ENCODE measurements around the gene CARS2. TPM values are rescaled to one million over a fixed set of nuclear protein-coding genes. Genes with fewer than 3 reads are reported as not detected.

The CARS2 gene
- total and polyA plus RNA-seq, 2 of the 8 experiments (the other 6 are each of a cell fraction or from before 2014, with no cell fraction given) = 47.7 to 55.9 TPM

DNA sequence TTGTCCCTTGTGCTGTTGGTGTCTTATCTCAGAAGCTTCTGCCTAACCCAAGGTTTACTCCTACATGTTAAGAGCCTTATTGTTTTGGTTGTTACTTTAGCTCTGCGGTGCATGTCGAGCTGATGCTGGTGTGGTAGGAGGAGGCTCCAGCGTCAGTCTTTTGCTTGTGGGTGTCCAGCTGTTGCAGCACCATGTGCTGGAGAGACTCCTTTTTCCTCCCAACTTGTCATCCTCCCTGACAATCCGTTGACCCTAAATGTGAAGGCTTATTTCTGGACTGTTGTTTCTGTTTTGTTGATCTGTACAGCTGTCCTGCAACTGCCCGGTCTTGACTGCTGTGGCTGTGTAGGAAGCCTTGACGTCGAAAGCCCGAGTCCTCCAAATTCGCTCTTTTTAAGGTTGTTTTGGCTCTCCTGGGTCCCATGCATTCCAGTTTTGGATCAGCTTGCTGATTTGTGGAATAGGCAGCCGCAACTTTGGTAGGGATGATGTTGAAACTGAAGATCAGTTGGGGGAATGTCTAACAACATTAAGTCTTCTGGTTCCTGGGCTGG is 75.3 kb downstream of the CARS2 start:
- WGBS, 2 experiments (ENCODE audit: extremely low coverage in 1 of 2, insufficient coverage in 1 of 2, insufficient read length in 1 of 2, insufficient replicate concordance in 2 of 2, low coverage in 1 of 2, low lambda C conversion rate in 2 of 2, missing lambda C conversion rate in 1 of 2) = 94% methylated on average over 10 of the region's 10 CpGs; no CpG with 5 or more reads in 1 of the 2 experiments
- H2BK5ac ChIP-seq (ENCODE audit: low read depth, low read length) = no peak overlapping the region
- H2BK12ac ChIP-seq (ENCODE audit: low read depth, low read length) = no peak overlapping the region
- no peak overlapping the region for H2BK20ac ChIP-seq (ENCODE audit: low read length)
- no peak overlapping the region for H3K4me3 ChIP-seq (ENCODE audit: extremely low read depth in 1 of 4, insufficient read depth in 2 of 4, low read depth in 3 of 4, low read length in 4 of 4)
- no peak overlapping the region for H3K4me2 ChIP-seq (ENCODE audit: insufficient read depth in 1 of 2, low read depth in 2 of 2, low read length in 2 of 2)
- H3K27me3 ChIP-seq (replicated peaks in 1 of 4; ENCODE audit: control insufficient read depth in 3 of 4, extremely low read depth in 1 of 4, insufficient read depth in 3 of 4, low read length in 3 of 4) = no peaks in the 10 kb centered on the region
- H3K23me2 ChIP-seq (ENCODE audit: low read depth, low read length) = no peaks in the 10 kb centered on the region
- ChIA-PET CTCF (ENCODE audit: partially characterized antibody) (interaction anchor here (1.6 to 2.1 kb wide), 2 partner anchors 12 to 15 kb away, joined by 4 to 8 read pairs; no protein-coding TSS in a partner anchor), POLR2A (ENCODE audit: partially characterized antibody) (interaction anchor here (1.0 kb wide), 1 partner anchor 20 kb away, joined by 3 read pairs; no protein-coding TSS in a partner anchor)
- no peak overlapping the region for H4K91ac ChIP-seq (replicated peaks; ENCODE audit: insufficient read length, low read length)
- no peak overlapping the region for H2AK5ac ChIP-seq (ENCODE audit: low read depth, low read length)
- H3K9ac ChIP-seq (replicated peaks in 1 of 4; ENCODE audit: extremely low read depth in 1 of 4, low read depth in 3 of 4, low read length in 3 of 4) = no peak overlapping the region
- FAIRE-seq (no peak), DNase-seq (ENCODE audit: low read depth in 1 of 2, low spot score in 2 of 2) (no peak)
- no peak overlapping the region for H4K8ac ChIP-seq (ENCODE audit: extremely low read depth, insufficient read depth, low read length)
- no peak overlapping the region for H4K5ac ChIP-seq (ENCODE audit: insufficient read length, low read depth, low read length)
- H3K23ac ChIP-seq (ENCODE audit: insufficient read length) = no peak overlapping the region
- no peak overlapping the region for H2AFZ ChIP-seq (ENCODE audit: low read length)
- H2BK120ac ChIP-seq (replicated peaks; ENCODE audit: low read depth, low read length) = no peak overlapping the region
- H3K9me3 ChIP-seq (ENCODE audit: insufficient read depth in 2 of 2, low read depth in 1 of 2, low read length in 1 of 2) = no peaks in the 10 kb centered on the region
- no peak overlapping the region for H3K27ac ChIP-seq (ENCODE audit: low read depth, low read length)
- H3K14ac ChIP-seq (ENCODE audit: insufficient read length) = no peak overlapping the region
- peaks cover 0 to 47% of the 10 kb centered on the region in 2 experiments; a peak in 3 of 4 replicates for H3K79me2 ChIP-seq (ENCODE audit: control insufficient read depth in 1 of 2, insufficient read depth in 2 of 2, low read length in 2 of 2)
- H3K56ac ChIP-seq (replicated peaks; ENCODE audit: insufficient read length, low read depth, low read length) = no peak overlapping the region
- H3K4me1 ChIP-seq (replicated peaks in 1 of 4; ENCODE audit: control insufficient read depth in 3 of 4, insufficient read depth in 4 of 4, low read length in 3 of 4) = no peaks in the 10 kb centered on the region; a peak in 1 of 7 replicates
- no peak overlapping the region for H2BK15ac ChIP-seq (ENCODE audit: low read length)
- peaks cover 4 to 13% (median 6%) of the 10 kb centered on the region in 4 experiments; a peak in 5 of 8 replicates for H3K36me3 ChIP-seq (ENCODE audit: control insufficient read depth in 2 of 4, insufficient read depth in 4 of 4, low read length in 3 of 4)
- no peak overlapping the region for H3K4ac ChIP-seq (replicated peaks; ENCODE audit: insufficient read length, low read depth, low read length)
- peaks cover 11% of the 10 kb centered on the region for H3K79me1 ChIP-seq (ENCODE audit: low read depth, low read length)
- H3K18ac ChIP-seq (ENCODE audit: extremely low read depth, low read length) = no peak overlapping the region
- H4K20me1 ChIP-seq (replicated peaks in 1 of 2; ENCODE audit: control insufficient read depth in 1 of 2, insufficient read depth in 2 of 2, low read length in 2 of 2) = peaks cover 7 to 27% of the 10 kb centered on the region in 2 experiments
- no peak for TF ChIP-seq NANOG (IDR thresholded peaks at IDR 0.05; ENCODE audit: insufficient read depth, low read depth, low read length, poor library complexity, severe bottlenecking)
- no peak for TF ChIP-seq EP300 (IDR thresholded peaks at IDR 0.05; ENCODE audit: borderline replicate concordance in 1 of 2, low read depth in 2 of 2, low read length in 2 of 2)
- TF ChIP-seq CREB1 (IDR thresholded peaks at IDR 0.05) = no peak
- no peak for TF ChIP-seq SP2 (IDR thresholded peaks at IDR 0.05; ENCODE audit: low read length)
- TF ChIP-seq ASH2L (IDR thresholded peaks at IDR 0.05; ENCODE audit: low read length) = no peak
- TF ChIP-seq PHF8 (conservative IDR thresholded peaks at IDR 0.05; ENCODE audit: low read depth, low read length) = no peak
- no peak for TF ChIP-seq SP1 (IDR thresholded peaks at IDR 0.05; ENCODE audit: low read depth, low read length)
- no peak for TF ChIP-seq SUZ12 (IDR thresholded peaks at IDR 0.05; ENCODE audit: low read length)
- TF ChIP-seq EGR1 (IDR thresholded peaks at IDR 0.05; ENCODE audit: borderline replicate concordance, low read depth, low read length) = no peak
- TF ChIP-seq MAFK (IDR thresholded peaks at IDR 0.05; ENCODE audit: low read depth, low read length) = no peak
- TF ChIP-seq BCL11A (IDR thresholded peaks at IDR 0.05; ENCODE audit: low read depth in 2 of 2, low read length in 2 of 2) = no peak
- no peak for TF ChIP-seq HDAC2 (IDR thresholded peaks at IDR 0.05; ENCODE audit: borderline replicate concordance in 1 of 2, low read depth in 2 of 2, low read length in 2 of 2)
- TF ChIP-seq SIRT6 (IDR thresholded peaks at IDR 0.05; ENCODE audit: low read length) = no peak
- TF ChIP-seq EZH2 (IDR thresholded peaks at IDR 0.05; ENCODE audit: low read depth, low read length, severe bottlenecking) = no peak

Measured in H1 (cell line).